NCI-H2081 treated with DMSO at 0.1 percent for 48 hours (cell line): Measurements from ENCODE around the gene GALK2.
"Not testable (repeated sequence)": the region's sequence is repeated elsewhere in the genome, so short reads cannot be mapped to it uniquely, and the experiment has no call there.

ENCODE experiments used
- DNase-seq: peaks from one replicate; lab custom pipeline; 2025; lab: John Stamatoyannopoulos, UW

Gene GALK2

GRCh38 chr15:49164865-49165264 is 5.2 kb upstream of the GALK2 start:
- no peak for DNase-seq

- no peak for DNase-seq
Measured at GRCh38 chr15:49168016-49168415, 2.0 kb upstream of the GALK2 start.

GRCh38 chr15:49171790-49172189 is 1.7 kb downstream of the GALK2 start:
- no peak for DNase-seq

- no peak for DNase-seq
Measured at GRCh38 chr15:49174902-49175301, 4.9 kb downstream of the GALK2 start.

- not testable (repeated sequence) for DNase-seq
Measured at GRCh38 chr15:49175582-49176397, 5.7 kb downstream of the GALK2 start.

GRCh38 chr15:49178497-49178896 is 8.4 kb downstream of the GALK2 start:
- no peak for DNase-seq

GRCh38 chr15:49179433-49180190 is 9.6 kb downstream of the GALK2 start:
- no peak for DNase-seq

GRCh38 chr15:49182128-49182527 is 12.1 kb downstream of the GALK2 start:
- no peak for DNase-seq

GRCh38 chr15:49183741-49184140 is 13.7 kb downstream of the GALK2 start:
- DNase-seq = not testable (repeated sequence)

GRCh38 chr15:49185473-49185872 is 15.4 kb downstream of the GALK2 start:
- DNase-seq = no peak

GRCh38 chr15:49187549-49188245 is 17.6 kb downstream of the GALK2 start:
- no peak for DNase-seq

GRCh38 chr15:49188933-49189332 is 18.9 kb downstream of the GALK2 start:
- DNase-seq = no peak

GRCh38 chr15:49189631-49190030 is 19.6 kb downstream of the GALK2 start:
- DNase-seq = no peak

GRCh38 chr15:49190586-49190985 is 20.5 kb downstream of the GALK2 start:
- no peak for DNase-seq

GRCh38 chr15:49191892-49192291 is 21.8 kb downstream of the GALK2 start:
- no peak for DNase-seq

GRCh38 chr15:49196856-49197255 is 26.8 kb downstream of the GALK2 start:
- DNase-seq = no peak

GRCh38 chr15:49199666-49200065 is 29.6 kb downstream of the GALK2 start:
- no peak for DNase-seq

GRCh38 chr15:49200347-49200746 is 30.3 kb downstream of the GALK2 start:
- no peak for DNase-seq

GRCh38 chr15:49208102-49208501 is 38.1 kb downstream of the GALK2 start:
- DNase-seq = not testable (repeated sequence)

- DNase-seq = no peak
Measured at GRCh38 chr15:49212897-49213296, 42.9 kb downstream of the GALK2 start.

- no peak for DNase-seq
Measured at GRCh38 chr15:49215768-49216739, 46.0 kb downstream of the GALK2 start.
